Trophoblast cell (in vitro differentiated cells and primary cell): Measurements from ENCODE around the gene CDNF.

Source experiments
- DNase-seq, 2 donors: peaks; one replicate each; pipeline ENCODE4 v3.0.0-alpha.2; 2016
- H2AFZ ChIP-seq: 2 replicates; pipeline ENCODE4 v1.6.1; 2013; ENCODE audit warnings: low read length, moderate library complexity, mild to moderate bottlenecking; ENCODE audit not compliant: insufficient read depth, poor library complexity
- H2AK5ac ChIP-seq: 2 replicates; pipeline ENCODE4 v1.6.1; 2013; ENCODE audit warnings: mild to moderate bottlenecking, low read length
- H2BK120ac ChIP-seq: 2 replicates; pipeline ENCODE4 v1.6.1; 2013; ENCODE audit warnings: low read length, mild to moderate bottlenecking, moderate library complexity; ENCODE audit not compliant: insufficient read depth, poor library complexity
- H2BK12ac ChIP-seq: 2 replicates; pipeline ENCODE4 v1.6.1; 2013; ENCODE audit warnings: mild to moderate bottlenecking, low read length, moderate library complexity
- H2BK5ac ChIP-seq: 2 replicates; pipeline ENCODE4 v1.6.1; 2013; ENCODE audit warnings: low read length, low read depth, moderate library complexity, mild to moderate bottlenecking; ENCODE audit not compliant: poor library complexity
- H3K14ac ChIP-seq: 2 replicates; pipeline ENCODE4 v1.6.1; 2013; ENCODE audit warnings: mild to moderate bottlenecking, low read length
- H3K18ac ChIP-seq: 2 replicates; pipeline ENCODE4 v1.6.1; 2013; ENCODE audit warnings: mild to moderate bottlenecking, low read length
- H3K23ac ChIP-seq: 2 replicates; pipeline ENCODE4 v1.6.1; 2013; ENCODE audit warnings: low read length
- H3K27ac ChIP-seq: 2 replicates; pipeline ENCODE4 v1.5.1; 2013; ENCODE audit warnings: low read depth, mild to moderate bottlenecking, inconsistent platforms, low read length, moderate library complexity
- H3K27me3 ChIP-seq: 2 replicates; pipeline ENCODE4 v1.6.1; 2013; ENCODE audit warnings: inconsistent platforms, mild to moderate bottlenecking, low read length, moderate library complexity; ENCODE audit not compliant: insufficient read depth
- H3K36me3 ChIP-seq, 2 experiments: 1 replicate in 1 of 2; 2 replicates in 1 of 2; pipeline ENCODE4 v1.6.1; 2013; ENCODE audit warnings: low read length in 2 of 2, mild to moderate bottlenecking in 2 of 2, moderate library complexity in 1 of 2; ENCODE audit not compliant: insufficient read depth in 2 of 2, control insufficient read depth in 1 of 2
- H3K4ac ChIP-seq: 2 replicates; pipeline ENCODE4 v1.6.1; 2013; ENCODE audit warnings: low read depth, mild to moderate bottlenecking, low read length, moderate library complexity
- H3K4me1 ChIP-seq, 2 experiments: 1 replicate in 1 of 2; 2 replicates in 1 of 2; pipeline ENCODE4 v1.6.1; 2013; ENCODE audit warnings: low read length in 2 of 2, mild to moderate bottlenecking in 2 of 2, moderate library complexity in 1 of 2; ENCODE audit not compliant: insufficient read depth in 2 of 2, control insufficient read depth in 1 of 2
- H3K4me2 ChIP-seq: 2 replicates; pipeline ENCODE4 v1.6.1; 2013; ENCODE audit warnings: inconsistent platforms, mild to moderate bottlenecking, low read length, moderate library complexity
- H3K4me3 ChIP-seq: 2 replicates; pipeline ENCODE4 v1.5.1; 2013; ENCODE audit warnings: mild to moderate bottlenecking, low read depth, low read length, inconsistent platforms
- H3K79me1 ChIP-seq: one replicate; pipeline ENCODE4 v1.6.1; 2013; ENCODE audit warnings: low read length
- H3K79me2 ChIP-seq: 2 replicates; pipeline ENCODE4 v1.6.1; 2013; ENCODE audit warnings: low read length, mild to moderate bottlenecking; ENCODE audit not compliant: control insufficient read depth, insufficient read depth, poor library complexity
- H3K9ac ChIP-seq: 2 replicates; pipeline ENCODE4 v1.6.1; 2013; ENCODE audit warnings: mild to moderate bottlenecking, low read length
- H3K9me3 ChIP-seq: 2 replicates; pipeline ENCODE4 v1.6.1; 2013; ENCODE audit warnings: low read depth, mild to moderate bottlenecking, control low read depth, inconsistent platforms, low read length; ENCODE audit not compliant: insufficient read depth
- H4K12ac ChIP-seq: 2 replicates; pipeline ENCODE4 v1.6.1; 2013; ENCODE audit warnings: low read depth, mild to moderate bottlenecking, low read length, moderate library complexity
- H4K8ac ChIP-seq: 2 replicates; pipeline ENCODE4 v1.6.1; 2013; ENCODE audit warnings: low read depth, mild to moderate bottlenecking, low read length, moderate library complexity
- H4K91ac ChIP-seq: one replicate; pipeline ENCODE4 v1.6.1; 2013; ENCODE audit warnings: low read depth, mild to moderate bottlenecking, low read length, moderate library complexity
- WGBS: extraction: QIAGEN DNeasy Blood & Tissue Kit; methylation state at CpG from one replicate; pipeline ENCODE4 v1.1.7; 2013; ENCODE audit warnings: missing lambda C conversion rate; ENCODE audit not compliant: insufficient read length, insufficient coverage; ENCODE audit errors: extremely low coverage; 5-methylcytosine and 5-hydroxymethylcytosine counted together

CDNF gene

GRCh38 chr10:14833106-14833505 is 4.7 kb downstream of the CDNF start:
- no peak overlapping the region for H3K4ac ChIP-seq
- peaks cover 3% of the 10 kb centered on the region in 2 experiments for H3K4me1 ChIP-seq
- no peaks in the 10 kb centered on the region for H3K36me3 ChIP-seq
- no peak overlapping the region for H4K8ac ChIP-seq
- H3K23ac ChIP-seq: no peak overlapping the region
- no peak overlapping the region for H2BK12ac ChIP-seq
- H2BK5ac ChIP-seq: no peak overlapping the region
- WGBS: no CpG with 5 or more reads among the region's 3 CpGs
- H2BK120ac ChIP-seq: no peak overlapping the region
- no peak overlapping the region for H3K9ac ChIP-seq
- H2AK5ac ChIP-seq: no peak overlapping the region
- H3K4me2 ChIP-seq: no peak overlapping the region
- H3K79me2 ChIP-seq: peaks cover 5% of the 10 kb centered on the region
- H3K4me3 ChIP-seq: no peak overlapping the region
- no peak overlapping the region for H3K18ac ChIP-seq
- no peak overlapping the region for H3K14ac ChIP-seq
- no peaks in the 10 kb centered on the region for H3K9me3 ChIP-seq
- no peak overlapping the region for H2AFZ ChIP-seq
- H4K12ac ChIP-seq: no peak overlapping the region
- no peaks in the 10 kb centered on the region for H3K27me3 ChIP-seq
- no peak overlapping the region for H3K27ac ChIP-seq
- peaks cover 5% of the 10 kb centered on the region for H3K79me1 ChIP-seq
- H4K91ac ChIP-seq: no peak overlapping the region
- DNase-seq: no peak

- Histone ChIP-seq H3K4me3 (no peak overlapping the region), H3K4ac (no peak overlapping the region), H2AFZ (no peak overlapping the region), H3K23ac (no peak overlapping the region), H4K8ac (no peak overlapping the region), H3K4me2 (no peak overlapping the region), H3K79me1 (no peaks in the 10 kb centered on the region), H3K9me3 (no peaks in the 10 kb centered on the region), H3K9ac (no peak overlapping the region), H4K12ac (no peak overlapping the region), H2AK5ac (no peak overlapping the region), H3K79me2 (no peaks in the 10 kb centered on the region), H3K36me3 (no peaks in the 10 kb centered on the region), H2BK12ac (no peak overlapping the region), H4K91ac (no peak overlapping the region), H3K27ac (no peak overlapping the region), H3K18ac (no peak overlapping the region), H2BK120ac (no peak overlapping the region), H3K27me3 (no peaks in the 10 kb centered on the region), H3K14ac (no peak overlapping the region), H3K4me1 (no peaks in the 10 kb centered on the region), H2BK5ac (no peak overlapping the region)
- WGBS: no CpG with 5 or more reads among the region's 1 CpG
- no peak for DNase-seq
Observed at GRCh38 chr10:14826076-14826829, 11.6 kb downstream of the CDNF start.

- Histone ChIP-seq H3K9ac (no peak overlapping the region), H2AFZ (no peak overlapping the region), H3K79me2 (no peaks in the 10 kb centered on the region), H3K27me3 (no peaks in the 10 kb centered on the region), H4K91ac (no peak overlapping the region), H3K14ac (no peak overlapping the region), H2BK12ac (no peak overlapping the region), H3K4me1 (no peaks in the 10 kb centered on the region), H4K12ac (no peak overlapping the region), H3K23ac (no peak overlapping the region), H3K4ac (no peak overlapping the region), H3K79me1 (no peaks in the 10 kb centered on the region), H4K8ac (no peak overlapping the region), H2AK5ac (no peak overlapping the region), H3K4me3 (no peak overlapping the region), H3K9me3 (no peaks in the 10 kb centered on the region), H3K4me2 (no peak overlapping the region), H3K18ac (no peak overlapping the region), H3K36me3 (no peaks in the 10 kb centered on the region), H2BK5ac (no peak overlapping the region), H3K27ac (no peak overlapping the region), H2BK120ac (no peak overlapping the region)
- peak; percentile 27 to 86 for DNase-seq
- no CpG with 5 or more reads among the region's 3 CpGs for WGBS
Observed at GRCh38 chr10:14823966-14824365, 13.9 kb downstream of the CDNF start.

GRCh38 chr10:14822879-14823755 is 14.7 kb downstream of the CDNF start:
- H3K9ac ChIP-seq: no peak overlapping the region
- H3K36me3 ChIP-seq: no peaks in the 10 kb centered on the region
- no peak overlapping the region for H3K4me2 ChIP-seq
- no peak overlapping the region for H3K4ac ChIP-seq
- no peak overlapping the region for H4K91ac ChIP-seq
- H3K79me1 ChIP-seq: no peaks in the 10 kb centered on the region
- H2BK120ac ChIP-seq: no peak overlapping the region
- H3K18ac ChIP-seq: no peak overlapping the region
- H3K27ac ChIP-seq: no peak overlapping the region
- no peaks in the 10 kb centered on the region for H3K4me1 ChIP-seq
- no peak overlapping the region for H2AK5ac ChIP-seq
- no peaks in the 10 kb centered on the region for H3K27me3 ChIP-seq
- no peaks in the 10 kb centered on the region for H3K79me2 ChIP-seq
- H3K4me3 ChIP-seq: no peak overlapping the region
- no peak overlapping the region for H2AFZ ChIP-seq
- no peak overlapping the region for H3K23ac ChIP-seq
- no peak overlapping the region for H4K8ac ChIP-seq
- H3K14ac ChIP-seq: no peak overlapping the region
- no CpG with 5 or more reads among the region's 3 CpGs for WGBS
- no peak overlapping the region for H4K12ac ChIP-seq
- DNase-seq: peak; percentile 14 to 63
- no peak overlapping the region for H2BK5ac ChIP-seq
- no peaks in the 10 kb centered on the region for H3K9me3 ChIP-seq
- no peak overlapping the region for H2BK12ac ChIP-seq
